Colonic mucosa (tissue), 4 donors: ENCODE results near the gene BCOR. TPM values are rescaled to one million over a fixed set of nuclear protein-coding genes. Genes with fewer than 3 reads are reported as not detected.

Experiments used
- DNase-seq: peaks from one replicate; pipeline ENCODE4 v3.0.0-alpha.2; 2020
- H3K27ac ChIP-seq: fragments of 200-600 bp; one replicate; pipeline ENCODE4 v1.8.0; 2021
- H3K27me3 ChIP-seq: fragments of 200-600 bp; one replicate; pipeline ENCODE4 v1.8.0; 2021
- H3K36me3 ChIP-seq: fragments of 200-600 bp; one replicate; pipeline ENCODE4 v1.8.0; 2021
- H3K4me1 ChIP-seq: fragments of 200-600 bp; one replicate; pipeline ENCODE4 v1.8.0; 2021; ENCODE audit warnings: mild to moderate bottlenecking
- H3K4me3 ChIP-seq: fragments of 200-600 bp; one replicate; pipeline ENCODE4 v1.8.0; 2021
- H3K9ac ChIP-seq, 2 donors: one replicate each; pipeline ENCODE4 v1.7.0; 2013; ENCODE audit warnings: control low read depth in 2 of 2, low read depth in 2 of 2, low read length in 2 of 2
- H3K9me3 ChIP-seq: fragments of 200-600 bp; one replicate; pipeline ENCODE4 v1.8.0; 2021
- intact Hi-C: fragments of 100-400 bp; cut with DNase I; formaldehyde crosslinking; loops from one replicate; pipeline ENCODE4 v1.14.1; 2022
- total RNA-seq, 2 donors: library from RNA; stranded (reverse); fragmentation: NEBNext Ultra II Directional in 1 of 2; extraction: Animal tissue kit (Norgen Biotek cat#: 25700) in 1 of 2; gene quantifications; one replicate each; pipeline ENCODE4 v1.2.1, GENCODE V29; 2021
- TF ChIP-seq, protein P1 (sequence below): fragments of 200-600 bp; IDR thresholded peaks from one replicate; pipeline ENCODE4 v1.8.0; 2022; ENCODE audit warnings: antibody characterized with exemption, mild to moderate bottlenecking
- donor health status: healthy.
- donor health status: DM: no; HTN: no; CAD: no.
- donor health status: DM: no; HTN: no; CAD: no.

Gene BCOR
- total RNA-seq, 2 donors from 2014 or later = 18.3 to 21.3 TPM

DNA sequence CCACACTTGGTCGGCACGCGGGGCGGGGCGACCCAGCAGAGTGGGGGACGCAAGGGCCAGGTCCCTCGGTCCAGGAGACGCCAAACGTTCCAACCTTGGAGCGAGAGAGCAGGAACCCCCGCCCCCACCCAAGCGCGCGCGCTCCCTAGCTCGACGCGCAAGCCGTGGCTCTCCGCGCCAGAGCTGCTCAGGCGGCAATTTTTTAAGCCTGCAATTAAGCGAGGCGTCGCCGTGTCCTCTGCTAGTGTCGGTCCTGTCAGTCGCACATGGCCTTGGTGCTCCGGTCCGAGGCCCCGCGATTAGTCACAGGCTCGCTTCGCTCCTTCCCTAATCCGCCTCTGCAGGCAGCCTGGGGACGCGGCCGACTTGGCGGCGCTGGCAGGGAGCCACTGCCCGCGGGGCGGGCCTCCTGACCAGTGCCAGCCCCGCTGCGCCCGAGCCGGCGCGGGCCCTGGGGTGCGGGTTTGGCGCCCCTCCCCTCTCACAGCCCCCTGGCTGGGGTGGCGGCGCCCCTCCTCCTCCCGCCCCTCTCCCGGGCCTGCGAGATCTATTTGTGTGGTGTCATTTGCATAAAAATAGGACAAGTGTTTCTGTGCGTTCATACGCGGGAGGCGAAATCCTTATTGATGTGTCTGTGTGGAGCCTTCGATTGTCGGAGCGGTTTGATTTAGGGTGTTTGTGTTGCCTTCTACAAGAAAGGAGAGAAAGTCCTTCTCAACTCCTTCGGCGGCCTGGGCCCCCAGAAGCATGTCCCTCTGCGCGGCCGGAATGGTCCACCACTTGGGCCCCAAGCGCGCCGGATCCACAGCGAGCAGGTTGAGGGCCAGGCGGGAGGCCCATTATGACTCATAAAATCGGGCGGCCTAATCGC is 9.8 kb upstream of the BCOR start:
- peaks cover 48% of the 10 kb centered on the region for H3K27me3 ChIP-seq
- H3K27ac ChIP-seq = peak overlapping the region; percentile 82
- H3K9ac ChIP-seq = peak overlapping the region; percentile 63 to 74
- intact Hi-C loops = no loop called here
- no peaks in the 10 kb centered on the region for H3K9me3 ChIP-seq
- H3K4me1 ChIP-seq = peaks cover 12% of the 10 kb centered on the region
- TF ChIP-seq, protein P1, sequence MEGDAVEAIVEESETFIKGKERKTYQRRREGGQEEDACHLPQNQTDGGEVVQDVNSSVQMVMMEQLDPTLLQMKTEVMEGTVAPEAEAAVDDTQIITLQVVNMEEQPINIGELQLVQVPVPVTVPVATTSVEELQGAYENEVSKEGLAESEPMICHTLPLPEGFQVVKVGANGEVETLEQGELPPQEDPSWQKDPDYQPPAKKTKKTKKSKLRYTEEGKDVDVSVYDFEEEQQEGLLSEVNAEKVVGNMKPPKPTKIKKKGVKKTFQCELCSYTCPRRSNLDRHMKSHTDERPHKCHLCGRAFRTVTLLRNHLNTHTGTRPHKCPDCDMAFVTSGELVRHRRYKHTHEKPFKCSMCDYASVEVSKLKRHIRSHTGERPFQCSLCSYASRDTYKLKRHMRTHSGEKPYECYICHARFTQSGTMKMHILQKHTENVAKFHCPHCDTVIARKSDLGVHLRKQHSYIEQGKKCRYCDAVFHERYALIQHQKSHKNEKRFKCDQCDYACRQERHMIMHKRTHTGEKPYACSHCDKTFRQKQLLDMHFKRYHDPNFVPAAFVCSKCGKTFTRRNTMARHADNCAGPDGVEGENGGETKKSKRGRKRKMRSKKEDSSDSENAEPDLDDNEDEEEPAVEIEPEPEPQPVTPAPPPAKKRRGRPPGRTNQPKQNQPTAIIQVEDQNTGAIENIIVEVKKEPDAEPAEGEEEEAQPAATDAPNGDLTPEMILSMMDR = no peak
- DNase-seq = peak; percentile 62
- H3K36me3 ChIP-seq = no peaks in the 10 kb centered on the region
- peak overlapping the region; percentile 45 for H3K4me3 ChIP-seq

DNA sequence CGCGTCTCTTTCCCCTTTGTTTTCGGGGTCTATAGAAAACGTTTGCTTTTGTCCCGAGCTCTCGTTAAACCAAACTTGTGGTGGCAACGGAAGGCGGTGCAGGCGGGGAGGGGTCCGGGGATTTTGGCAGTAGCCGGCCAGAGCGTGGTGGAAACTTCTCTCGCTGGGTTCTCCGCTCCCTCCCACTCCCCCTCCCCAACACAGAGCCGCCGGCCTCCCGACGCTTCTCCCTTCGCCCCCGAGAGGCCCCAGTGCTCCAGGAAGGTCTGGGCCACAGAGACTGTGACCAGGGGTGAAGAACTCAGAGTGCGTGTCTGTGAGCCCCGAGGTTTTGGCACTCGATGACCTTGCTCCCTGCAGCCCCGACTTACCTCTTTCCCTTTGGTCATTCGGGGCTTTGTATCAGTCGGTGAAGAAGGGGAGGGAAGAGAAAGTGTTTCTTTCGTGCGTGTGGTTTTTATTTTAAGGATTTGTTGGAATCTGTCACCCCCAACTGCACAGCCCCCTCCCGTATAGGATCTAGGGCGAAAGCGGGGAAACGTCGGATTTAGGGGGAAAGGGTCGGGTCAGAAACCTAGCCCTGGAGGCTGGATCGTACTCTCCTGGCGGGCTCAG is 9.0 kb upstream of the BCOR start:
- Histone ChIP-seq H3K27ac (peak overlapping the region; percentile 82), H3K27me3 (peaks cover 48% of the 10 kb centered on the region), H3K9ac (peak overlapping the region; percentile 63 to 74), H3K9me3 (no peaks in the 10 kb centered on the region), H3K36me3 (no peaks in the 10 kb centered on the region), H3K4me3 (peak overlapping the region; percentile 41), H3K4me1 (peaks cover 12% of the 10 kb centered on the region)
- TF ChIP-seq, protein P1 = no peak
- intact Hi-C loops = no loop called here
- DNase-seq = no peak

DNA sequence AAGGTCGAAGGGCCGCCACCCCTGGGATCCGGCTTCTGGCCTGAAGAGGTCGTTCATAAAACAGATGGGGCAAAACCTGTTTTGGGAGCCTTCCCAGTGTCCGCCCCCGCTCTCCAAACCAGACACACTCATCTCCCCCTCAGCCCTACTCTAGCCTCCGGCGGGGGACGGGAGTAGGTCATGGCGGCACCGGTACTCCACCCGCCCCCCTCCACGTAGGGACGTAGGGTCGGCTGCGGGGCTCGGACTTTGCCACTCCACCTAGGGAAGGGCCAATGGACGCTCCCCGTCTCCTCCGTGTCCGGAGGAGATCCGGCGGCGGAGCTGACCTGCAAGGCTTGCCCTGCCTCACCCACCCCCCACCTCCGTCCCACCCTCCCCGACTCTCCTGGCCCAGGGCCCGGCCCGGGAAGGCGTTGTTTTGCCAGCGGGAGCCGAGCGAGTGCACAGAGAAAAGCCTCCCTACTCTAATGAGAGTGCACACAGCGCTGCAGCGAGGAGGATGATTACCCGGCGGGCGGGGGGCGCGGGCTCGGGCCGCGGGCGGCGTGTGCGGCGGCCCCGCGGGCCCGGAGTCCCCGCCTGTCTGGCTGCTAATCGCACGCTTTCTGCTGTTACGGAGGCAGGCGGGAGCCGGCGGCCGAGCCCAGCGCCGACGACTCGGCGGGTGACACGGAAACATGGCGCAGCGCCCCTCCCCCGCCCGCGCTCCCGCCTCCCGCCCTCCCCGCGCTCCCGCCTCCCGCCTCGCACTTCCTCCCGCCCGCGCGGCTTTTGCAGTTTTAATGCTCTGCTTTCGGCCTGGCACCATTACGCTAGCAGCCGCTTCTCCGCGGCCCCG is 8.3 kb upstream of the BCOR start:
- Histone ChIP-seq H3K27me3 (peaks cover 53% of the 10 kb centered on the region), H3K4me3 (peak overlapping the region; percentile 41), H3K36me3 (no peaks in the 10 kb centered on the region), H3K4me1 (peaks cover 12% of the 10 kb centered on the region), H3K9ac (peak overlapping the region; percentile 66 to 79), H3K9me3 (no peaks in the 10 kb centered on the region), H3K27ac (peak overlapping the region; percentile 82)
- TF ChIP-seq, protein P1 = no peak
- peak; percentile 78 for DNase-seq
- intact Hi-C loops = no loop called here

DNA sequence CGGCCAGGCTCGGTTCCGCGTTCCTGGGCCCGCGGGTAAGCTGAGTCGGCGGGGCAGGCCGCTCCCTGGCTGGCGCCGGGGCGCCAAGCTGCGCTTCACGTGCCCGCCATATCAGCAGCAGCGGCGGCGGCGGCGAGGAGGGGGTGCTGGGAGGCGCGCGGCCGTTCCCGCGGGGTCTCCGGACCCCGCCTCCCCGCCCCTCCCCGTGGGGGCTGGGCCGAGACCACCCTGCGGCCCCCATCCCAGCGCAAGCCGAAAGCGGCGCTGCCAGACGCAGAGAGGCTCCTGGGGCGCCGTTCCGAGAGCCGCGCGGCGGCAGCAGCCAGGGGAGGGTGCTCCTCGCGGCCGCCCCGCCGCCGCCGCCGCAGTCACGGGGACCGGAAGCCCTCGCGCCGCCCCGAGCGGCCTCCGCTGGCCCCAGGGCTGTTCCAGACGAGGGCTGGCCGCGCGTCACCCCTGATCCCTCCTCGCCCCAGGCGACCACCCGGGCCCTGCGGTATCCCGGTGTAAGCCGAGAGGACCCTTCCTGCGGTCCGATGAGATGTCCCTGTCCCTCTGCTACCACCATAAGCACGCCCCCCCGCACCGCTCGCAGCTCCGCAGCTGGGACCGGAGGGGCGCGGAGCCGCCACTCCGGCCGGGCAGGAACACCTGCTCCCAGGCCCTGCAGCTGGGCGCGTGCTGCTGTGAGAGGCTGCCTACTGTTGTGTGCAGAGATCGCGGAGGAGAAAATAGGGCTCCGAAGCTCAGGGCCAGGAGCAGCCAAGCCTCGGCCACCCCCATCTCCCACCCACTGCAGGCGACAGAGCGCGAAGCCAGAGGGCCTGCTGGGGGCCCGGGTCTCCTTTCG is 7.5 kb upstream of the BCOR start:
- no peak for DNase-seq
- Histone ChIP-seq H3K4me3 (peak overlapping the region; percentile 41), H3K4me1 (peaks cover 12% of the 10 kb centered on the region), H3K36me3 (no peaks in the 10 kb centered on the region), H3K9ac (peak overlapping the region; percentile 66 to 79), H3K27ac (peak overlapping the region; percentile 82), H3K9me3 (no peaks in the 10 kb centered on the region), H3K27me3 (peaks cover 54% of the 10 kb centered on the region)
- intact Hi-C loops = no loop called here
- TF ChIP-seq, protein P1 = no peak
